IPS DF 6.9 (cell line): ENCODE data around the gene ARR3.
"Not testable (repeated sequence)": the region's sequence is repeated elsewhere in the genome, so short reads cannot be mapped to it uniquely, and the experiment has no call there.

Experiments
- DNase-seq: peaks from one replicate; pipeline ENCODE4 v3.0.0-alpha.2; 2013; ENCODE audit warnings: low read depth, low spot score
- H3K27ac ChIP-seq: one replicate; pipeline ENCODE4 v1.5.1; 2013; ENCODE audit warnings: low read length, control low read depth
- H3K27me3 ChIP-seq: 2 replicates; pipeline ENCODE4 v1.6.1; 2013; ENCODE audit warnings: mild to moderate bottlenecking, low read length; ENCODE audit not compliant: control insufficient read depth, insufficient read depth
- H3K36me3 ChIP-seq: 2 replicates; pipeline ENCODE4 v1.6.1; 2013; ENCODE audit warnings: low read length; ENCODE audit not compliant: control insufficient read depth, insufficient read depth
- H3K4me1 ChIP-seq: 2 replicates; pipeline ENCODE4 v1.6.1; 2013; ENCODE audit warnings: low read length; ENCODE audit not compliant: control insufficient read depth, insufficient read depth
- H3K4me3 ChIP-seq: 2 replicates; pipeline ENCODE4 v1.5.1; 2013; ENCODE audit warnings: mild to moderate bottlenecking, low read length
- H3K9me3 ChIP-seq: 2 replicates; pipeline ENCODE4 v1.6.1; 2013; ENCODE audit warnings: low read length, inconsistent platforms; ENCODE audit not compliant: control insufficient read depth, insufficient read depth
- WGBS: extraction: QIAGEN DNeasy Blood & Tissue Kit; methylation state at CpG from one replicate; pipeline ENCODE4 v1.1.7; 2013; ENCODE audit warnings: mixed read lengths, missing lambda C conversion rate; ENCODE audit not compliant: insufficient read length, insufficient coverage; 5-methylcytosine and 5-hydroxymethylcytosine counted together

The ARR3 gene

GRCh38 chrX:70268034-70268433 lies at the start of gene ARR3:
ARR3 (plus strand) TSS chrX:70268334; CDS start chrX:70269386, 1,052 bp downstream.
- H3K4me3 ChIP-seq = no peak within 1 kb of the TSS
- no peaks in the 10 kb centered on the region for H3K36me3 ChIP-seq
- H3K9me3 ChIP-seq = no peaks in the 10 kb centered on the region
- no peaks in the 10 kb centered on the region for H3K4me1 ChIP-seq
- no peak for DNase-seq
- H3K27me3 ChIP-seq = no peaks in the 10 kb centered on the region
- H3K27ac ChIP-seq = no peak within 1 kb of the TSS

- Histone ChIP-seq H3K36me3 (no peaks in the 10 kb centered on the region), H3K9me3 (no peaks in the 10 kb centered on the region), H3K4me3 (no peak overlapping the region), H3K4me1 (no peaks in the 10 kb centered on the region), H3K27me3 (no peaks in the 10 kb centered on the region), H3K27ac (no peak overlapping the region)
- no peak for DNase-seq
- no CpG with 5 or more reads among the region's 5 CpGs for WGBS
Observed at GRCh38 chrX:70219938-70220764, 48.0 kb upstream of the ARR3 start.

- H3K27ac ChIP-seq = no peak overlapping the region
- H3K36me3 ChIP-seq = no peaks in the 10 kb centered on the region
- DNase-seq = no peak
- H3K27me3 ChIP-seq = no peaks in the 10 kb centered on the region
- H3K9me3 ChIP-seq = no peaks in the 10 kb centered on the region
- no peaks in the 10 kb centered on the region for H3K4me1 ChIP-seq
- H3K4me3 ChIP-seq = no peak overlapping the region
Observed at GRCh38 chrX:70226048-70226447, 42.1 kb upstream of the ARR3 start.

GRCh38 chrX:70226687-70227086 lies 41.4 kb upstream of the ARR3 start:
- Histone ChIP-seq H3K4me3 (no peak overlapping the region), H3K4me1 (no peaks in the 10 kb centered on the region), H3K27me3 (no peaks in the 10 kb centered on the region), H3K27ac (no peak overlapping the region), H3K36me3 (no peaks in the 10 kb centered on the region), H3K9me3 (no peaks in the 10 kb centered on the region)
- DNase-seq = no peak
- no CpG with 5 or more reads among the region's 2 CpGs for WGBS

GRCh38 chrX:70231666-70232065 lies 36.5 kb upstream of the ARR3 start:
- no CpG with 5 or more reads among the region's 4 CpGs for WGBS
- no peaks in the 10 kb centered on the region for H3K4me1 ChIP-seq
- DNase-seq = no peak
- H3K27ac ChIP-seq = no peak overlapping the region
- no peaks in the 10 kb centered on the region for H3K9me3 ChIP-seq
- no peaks in the 10 kb centered on the region for H3K27me3 ChIP-seq
- no peaks in the 10 kb centered on the region for H3K36me3 ChIP-seq
- H3K4me3 ChIP-seq = no peak overlapping the region

GRCh38 chrX:70234355-70234754 lies 33.8 kb upstream of the ARR3 start, which contains the start of gene AWAT1:
AWAT1 (plus strand) TSS chrX:70234655; CDS start chrX:70234696, 41 bp downstream.
- no peaks in the 10 kb centered on the region for H3K27me3 ChIP-seq
- no peaks in the 10 kb centered on the region for H3K4me1 ChIP-seq
- no peak within 1 kb of the TSS for H3K27ac ChIP-seq
- DNase-seq = no peak
- no peaks in the 10 kb centered on the region for H3K9me3 ChIP-seq
- H3K4me3 ChIP-seq = no peak within 1 kb of the TSS
- H3K36me3 ChIP-seq = no peaks in the 10 kb centered on the region
- no CpG with 5 or more reads among the region's 3 CpGs for WGBS

GRCh38 chrX:70240751-70241150 lies 27.4 kb upstream of the ARR3 start:
- no peaks in the 10 kb centered on the region for H3K27me3 ChIP-seq
- no peaks in the 10 kb centered on the region for H3K4me1 ChIP-seq
- no CpG with 5 or more reads among the region's 1 CpG for WGBS
- no peaks in the 10 kb centered on the region for H3K9me3 ChIP-seq
- H3K36me3 ChIP-seq = no peaks in the 10 kb centered on the region
- no peak overlapping the region for H3K27ac ChIP-seq
- DNase-seq = no peak
- no peak overlapping the region for H3K4me3 ChIP-seq

GRCh38 chrX:70241501-70241900 lies 26.6 kb upstream of the ARR3 start:
- no peak overlapping the region for H3K27ac ChIP-seq
- no peak for DNase-seq
- H3K4me3 ChIP-seq = no peak overlapping the region
- H3K27me3 ChIP-seq = no peaks in the 10 kb centered on the region
- no peaks in the 10 kb centered on the region for H3K9me3 ChIP-seq
- no peaks in the 10 kb centered on the region for H3K36me3 ChIP-seq
- WGBS = no CpG with 5 or more reads among the region's 2 CpGs
- no peaks in the 10 kb centered on the region for H3K4me1 ChIP-seq

GRCh38 chrX:70243601-70244000 lies 24.5 kb upstream of the ARR3 start:
- DNase-seq, H3K27me3 ChIP-seq, H3K4me1 ChIP-seq, H3K36me3 ChIP-seq, H3K9me3 ChIP-seq, H3K27ac ChIP-seq, H3K4me3 ChIP-seq: not testable (repeated sequence)
- WGBS = no CpG with 5 or more reads among the region's 5 CpGs

- DNase-seq = no peak
- H3K36me3 ChIP-seq = no peaks in the 10 kb centered on the region
- no CpG with 5 or more reads among the region's 6 CpGs for WGBS
- no peak overlapping the region for H3K27ac ChIP-seq
- H3K9me3 ChIP-seq = no peaks in the 10 kb centered on the region
- H3K4me1 ChIP-seq = no peaks in the 10 kb centered on the region
- H3K4me3 ChIP-seq = no peak overlapping the region
- H3K27me3 ChIP-seq = no peaks in the 10 kb centered on the region
Observed at GRCh38 chrX:70244881-70245280, 23.3 kb upstream of the ARR3 start.

GRCh38 chrX:70247252-70247651 lies 20.9 kb upstream of the ARR3 start:
- Histone ChIP-seq H3K9me3 (no peaks in the 10 kb centered on the region), H3K27ac (no peak overlapping the region), H3K4me3 (no peak overlapping the region), H3K27me3 (no peaks in the 10 kb centered on the region), H3K4me1 (no peaks in the 10 kb centered on the region), H3K36me3 (no peaks in the 10 kb centered on the region)
- WGBS = no CpG with 5 or more reads among the region's 2 CpGs
- DNase-seq = no peak
